Lower leg skin (tissue), 3 donors: ENCODE data around the gene SLC9A7.

Experiments
- POLR2A ChIP-seq, 2 donors: fragments of 450-650 bp; IDR thresholded peaks; one replicate each; pipeline ENCODE4 v1.6.1; 2016 to 2017; ENCODE audit warnings: antibody characterized with exemption in 2 of 2, mild to moderate bottlenecking in 1 of 2, moderate library complexity in 1 of 2
- TF ChIP-seq, protein P1 (sequence below), 3 donors: fragments of 450-650 bp; IDR thresholded peaks; one replicate each; pipeline ENCODE4 v1.5.1; 2016; ENCODE audit warnings: antibody characterized with exemption in 3 of 3, mild to moderate bottlenecking in 3 of 3, moderate library complexity in 2 of 3

GRCh38 chrX:46715997-46716396 is 42.9 kb downstream of the SLC9A7 start:
- TF ChIP-seq, protein P1, sequence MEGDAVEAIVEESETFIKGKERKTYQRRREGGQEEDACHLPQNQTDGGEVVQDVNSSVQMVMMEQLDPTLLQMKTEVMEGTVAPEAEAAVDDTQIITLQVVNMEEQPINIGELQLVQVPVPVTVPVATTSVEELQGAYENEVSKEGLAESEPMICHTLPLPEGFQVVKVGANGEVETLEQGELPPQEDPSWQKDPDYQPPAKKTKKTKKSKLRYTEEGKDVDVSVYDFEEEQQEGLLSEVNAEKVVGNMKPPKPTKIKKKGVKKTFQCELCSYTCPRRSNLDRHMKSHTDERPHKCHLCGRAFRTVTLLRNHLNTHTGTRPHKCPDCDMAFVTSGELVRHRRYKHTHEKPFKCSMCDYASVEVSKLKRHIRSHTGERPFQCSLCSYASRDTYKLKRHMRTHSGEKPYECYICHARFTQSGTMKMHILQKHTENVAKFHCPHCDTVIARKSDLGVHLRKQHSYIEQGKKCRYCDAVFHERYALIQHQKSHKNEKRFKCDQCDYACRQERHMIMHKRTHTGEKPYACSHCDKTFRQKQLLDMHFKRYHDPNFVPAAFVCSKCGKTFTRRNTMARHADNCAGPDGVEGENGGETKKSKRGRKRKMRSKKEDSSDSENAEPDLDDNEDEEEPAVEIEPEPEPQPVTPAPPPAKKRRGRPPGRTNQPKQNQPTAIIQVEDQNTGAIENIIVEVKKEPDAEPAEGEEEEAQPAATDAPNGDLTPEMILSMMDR (IDR thresholded peaks at IDR 0.05): no peak
- TF ChIP-seq POLR2A (IDR thresholded peaks at IDR 0.05): no peak
